GM18909 (cell line): ENCODE measurements around the gene KIF26B.
"Not testable (repeated sequence)": the region's sequence is repeated elsewhere in the genome, so short reads cannot be mapped to it uniquely, and the experiment has no call there.

Experiments
- ATAC-seq: cut with Tn5 transposase; IDR thresholded peaks from one replicate; pipeline ENCODE4 v1.9.1; 2021; ENCODE audit warnings: mild to moderate bottlenecking; ENCODE audit not compliant: unreplicated experiment, poor library complexity

The KIF26B gene

GRCh38 chr1:245684571-245684970 lies 529.8 kb downstream of the KIF26B start:
- ATAC-seq = no peak

GRCh38 chr1:245685111-245685810 lies 530.5 kb downstream of the KIF26B start:
- ATAC-seq = no peak

GRCh38 chr1:245686006-245686405 lies 531.2 kb downstream of the KIF26B start:
- ATAC-seq = no peak

- no peak for ATAC-seq
Observed at GRCh38 chr1:245686446-245687030, 531.8 kb downstream of the KIF26B start.

GRCh38 chr1:245687152-245687635 lies 532.4 kb downstream of the KIF26B start:
- ATAC-seq = no peak

GRCh38 chr1:245687636-245688535 lies 533.1 kb downstream of the KIF26B start:
- ATAC-seq = no peak

- no peak for ATAC-seq
Observed at GRCh38 chr1:245688536-245689453, 534.0 kb downstream of the KIF26B start.

GRCh38 chr1:245690156-245690690 lies 535.4 kb downstream of the KIF26B start:
- ATAC-seq = no peak

GRCh38 chr1:245690946-245691541 lies 536.3 kb downstream of the KIF26B start:
- ATAC-seq = no peak

GRCh38 chr1:245691897-245692296 lies 537.1 kb downstream of the KIF26B start:
- ATAC-seq = no peak

GRCh38 chr1:245692318-245692717 lies 537.5 kb downstream of the KIF26B start:
- no peak for ATAC-seq

GRCh38 chr1:245693116-245693793 lies 538.5 kb downstream of the KIF26B start:
- ATAC-seq = no peak

- no peak for ATAC-seq
Observed at GRCh38 chr1:245693941-245694752, 539.4 kb downstream of the KIF26B start.

GRCh38 chr1:245694753-245695195 lies 540.0 kb downstream of the KIF26B start:
- ATAC-seq = no peak

- no peak for ATAC-seq
Observed at GRCh38 chr1:245695211-245695610, 540.4 kb downstream of the KIF26B start.

GRCh38 chr1:245695701-245696100 lies 540.9 kb downstream of the KIF26B start:
- not testable (repeated sequence) for ATAC-seq

GRCh38 chr1:245698116-245698515 lies 543.3 kb downstream of the KIF26B start:
- no peak for ATAC-seq

GRCh38 chr1:245698860-245699259 lies 544.1 kb downstream of the KIF26B start:
- ATAC-seq = no peak
